Astrocyte of the cerebellum (primary cell): ENCODE measurements around the gene KLK13.

Experiments used
- DNase-seq: peaks from one replicate; pipeline ENCODE4 v3.0.0-alpha.2; 2011; ENCODE audit warnings: low read depth
- H3K4me3 ChIP-seq: 2 replicates; pipeline ENCODE4 v1.5.1; 2011; ENCODE audit warnings: mild to moderate bottlenecking, low read depth, low read length, moderate library complexity
- CTCF ChIP-seq: IDR thresholded peaks from 2 replicates; pipeline ENCODE4 v1.5.1; 2012; ENCODE audit warnings: low read length, low read depth, moderate library complexity, mild to moderate bottlenecking; ENCODE audit errors: missing control alignments
- in situ Hi-C: cut with HindIII; loops from 2 replicates; pipeline ENCODE4 v1.10.0; 2017; ENCODE audit warnings: low sequenced_read_pairs

The KLK13 gene

GRCh38 chr19:51031880-51032225, 33.0 kb downstream of the KLK13 start:
- H3K4me3 ChIP-seq: no peak overlapping the region
- TF ChIP-seq CTCF: no peak
- in situ Hi-C loops: no loop called here
- no peak for DNase-seq

DNA sequence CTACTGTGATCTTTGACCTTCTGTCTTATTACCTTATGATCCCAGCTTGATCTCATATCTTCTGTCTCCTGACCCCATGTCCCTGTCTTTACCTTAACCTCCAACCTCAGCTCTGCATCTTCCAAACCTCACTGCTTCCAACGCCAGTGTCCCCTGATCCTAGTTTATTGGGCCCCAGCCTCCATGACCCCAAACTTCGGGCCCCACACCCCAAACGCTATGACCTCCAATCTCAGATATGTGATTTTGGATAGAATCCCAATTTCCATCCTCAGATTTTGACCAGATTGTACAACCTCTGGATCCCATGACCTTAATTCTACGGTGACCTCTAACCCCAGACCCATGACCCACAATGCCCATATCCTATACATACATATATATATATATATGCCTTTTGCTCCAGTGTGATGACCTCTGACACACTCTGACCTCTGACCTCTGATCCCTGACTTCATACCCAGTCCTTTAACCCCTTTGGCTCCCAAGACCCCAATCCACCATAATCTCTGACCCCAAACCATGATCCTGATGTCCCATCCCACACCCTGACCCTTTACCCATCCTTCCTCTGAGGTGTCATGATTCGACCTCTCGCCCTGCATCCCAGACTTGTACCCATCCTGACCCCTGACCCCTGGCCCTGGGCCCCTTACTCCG, 33.5 kb downstream of the KLK13 start:
- no peak for TF ChIP-seq CTCF
- in situ Hi-C loops: no loop called here
- DNase-seq: no peak
- no peak overlapping the region for H3K4me3 ChIP-seq

DNA sequence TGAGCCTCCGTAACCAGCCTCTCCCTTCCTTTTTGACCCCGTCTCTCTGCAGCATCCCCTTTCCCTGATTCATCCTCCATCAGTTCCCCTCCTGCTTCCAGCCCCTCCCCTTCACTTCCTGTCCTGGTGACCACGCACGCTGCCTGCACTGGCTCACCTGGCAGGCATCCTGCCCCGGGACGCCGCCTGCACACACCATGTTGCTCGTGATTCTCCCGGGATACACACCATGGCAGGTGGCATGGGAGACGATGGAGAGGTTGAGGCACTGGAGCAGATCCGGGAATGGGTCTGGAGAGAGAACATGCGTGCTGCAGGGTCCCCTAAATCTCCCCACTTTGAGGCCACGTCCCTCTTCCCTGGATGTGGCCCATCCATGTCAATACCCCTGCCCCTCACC, 34.3 kb downstream of the KLK13 start:
- DNase-seq: no peak
- H3K4me3 ChIP-seq: no peak overlapping the region
- in situ Hi-C loops: no loop called here
- no peak for TF ChIP-seq CTCF

- TF ChIP-seq CTCF: no peak
- in situ Hi-C loops: no loop called here
These were observed 35.2 kb downstream of the KLK13 start for GRCh38 chr19:51029718-51030117.

GRCh38 chr19:51027873-51028272, 37.0 kb downstream of the KLK13 start:
- no peak for TF ChIP-seq CTCF
- in situ Hi-C loops: no loop called here
- no peak overlapping the region for H3K4me3 ChIP-seq
- no peak for DNase-seq

More at GRCh38 chr19:51029718-51030117, 35.2 kb downstream of the KLK13 start:
- DNase-seq: no peak
- no peak overlapping the region for H3K4me3 ChIP-seq

- no peak overlapping the region for H3K4me3 ChIP-seq
- in situ Hi-C loops: no loop called here
- DNase-seq: no peak
- TF ChIP-seq CTCF: no peak
These were observed 37.6 kb downstream of the KLK13 start for GRCh38 chr19:51027126-51027806.
